Measurements from ENCODE around the gene CR2. TPM values are rescaled to one million over a fixed set of nuclear protein-coding genes. Genes with fewer than 3 reads are reported as not detected.
A peak's percentile ranks its signal among the peaks of the same experiment; 100 is the strongest.
"Not testable (repeated sequence)": the region's sequence is repeated elsewhere in the genome, so short reads cannot be mapped to it uniquely, and the experiment has no call there.

The CR2 gene
- polyA plus RNA-seq, 3 donors, result 1.3 to 3.6 (median 1.7) TPM

DNA sequence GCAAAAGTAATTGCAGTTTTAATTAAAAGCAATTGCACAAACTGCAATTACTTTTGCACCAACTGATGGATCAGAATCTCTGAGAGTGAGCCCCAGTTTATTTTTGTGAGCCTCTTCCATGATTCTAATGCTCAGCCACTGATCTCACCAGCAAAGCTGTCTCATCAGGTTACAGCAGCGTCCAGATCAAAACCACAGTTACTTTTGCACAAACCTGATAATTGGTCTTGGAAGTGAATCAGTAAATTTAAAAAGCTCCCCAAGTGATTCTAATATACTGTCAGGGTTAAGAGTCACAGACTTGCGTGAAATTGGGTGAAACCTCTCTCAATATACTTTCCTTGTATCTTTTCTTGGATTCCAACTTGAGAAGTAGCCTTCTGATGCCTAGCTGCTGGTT, 13.5 kb upstream of the CR2 start:
- no peak for DNase-seq

DNA sequence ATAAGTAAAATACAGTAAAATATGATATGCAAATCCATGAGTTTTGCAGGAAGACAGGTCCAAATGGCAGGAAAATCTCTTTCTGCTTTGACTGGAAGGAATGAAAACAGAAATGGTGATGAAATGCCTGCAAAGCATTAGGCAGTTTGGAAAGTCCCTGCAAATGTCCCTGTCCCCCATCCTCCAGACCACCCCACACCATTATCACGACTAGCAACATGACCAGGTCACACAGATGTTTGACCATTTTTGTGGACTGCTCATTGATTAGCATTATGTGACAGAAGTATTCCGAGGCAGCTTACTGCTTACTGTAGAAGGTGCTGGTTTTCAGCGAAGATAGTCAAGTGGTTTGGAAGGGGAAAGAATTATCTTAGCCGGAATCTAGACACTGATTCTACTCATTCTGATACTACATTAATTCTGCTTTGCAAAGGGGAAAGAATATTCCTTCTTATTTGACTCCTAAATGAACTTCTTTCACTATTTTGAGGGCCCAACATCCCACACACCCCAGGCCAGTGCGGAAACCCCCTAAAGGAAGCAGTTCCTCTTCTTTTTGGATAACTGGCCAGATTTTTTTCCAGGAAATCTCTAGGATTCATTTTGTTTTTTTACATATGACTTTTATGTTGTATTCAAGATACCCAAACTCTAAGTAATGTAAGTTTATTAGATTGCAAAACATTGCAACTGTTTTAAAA, 9.5 kb upstream of the CR2 start:
- no peak for DNase-seq

DNA sequence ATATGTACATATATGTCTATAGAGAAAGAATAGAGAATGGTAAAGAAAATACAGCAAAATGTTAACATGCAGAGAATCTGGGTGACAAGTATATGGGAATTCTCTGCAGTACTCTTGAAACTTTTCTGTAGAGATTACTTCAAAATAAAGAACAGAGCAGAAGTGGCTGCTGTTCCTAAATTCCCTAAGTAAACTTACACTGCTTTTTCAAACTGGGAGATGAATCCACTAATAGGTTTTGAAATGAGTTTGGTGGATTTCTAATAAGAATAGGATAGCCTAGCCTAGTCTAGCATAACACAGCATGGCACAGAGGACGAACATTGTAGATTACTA, 450 bp upstream of the CR2 start:
- DNase-seq, result no peak

DNA sequence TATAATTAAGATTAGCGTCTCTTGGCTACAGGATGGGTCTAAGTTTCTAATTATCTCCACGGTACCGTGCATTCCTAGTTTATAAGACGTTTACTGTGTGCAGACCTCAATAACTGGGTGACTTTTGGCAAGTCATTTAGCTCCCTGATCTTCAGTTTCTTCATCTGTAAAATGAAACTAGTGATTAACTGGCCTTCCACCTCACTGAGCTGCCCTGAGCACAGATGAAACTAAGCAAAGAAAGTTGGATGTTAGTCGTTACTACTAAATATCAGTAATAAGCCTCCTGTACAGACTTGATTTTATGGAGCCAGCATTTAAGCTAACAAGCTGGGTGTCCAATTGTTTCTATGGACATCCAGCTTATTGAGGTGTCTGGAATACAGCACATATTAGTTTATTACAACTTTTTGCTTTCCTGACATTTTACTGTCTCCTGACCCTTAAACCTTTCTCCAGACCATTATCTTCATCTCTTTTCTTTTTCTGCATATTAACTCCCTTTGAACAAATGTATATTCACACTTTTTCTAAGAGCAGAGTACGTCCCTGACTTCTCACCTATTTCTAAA, 1.1 kb downstream of the CR2 start:
- DNase-seq, result no peak

DNA sequence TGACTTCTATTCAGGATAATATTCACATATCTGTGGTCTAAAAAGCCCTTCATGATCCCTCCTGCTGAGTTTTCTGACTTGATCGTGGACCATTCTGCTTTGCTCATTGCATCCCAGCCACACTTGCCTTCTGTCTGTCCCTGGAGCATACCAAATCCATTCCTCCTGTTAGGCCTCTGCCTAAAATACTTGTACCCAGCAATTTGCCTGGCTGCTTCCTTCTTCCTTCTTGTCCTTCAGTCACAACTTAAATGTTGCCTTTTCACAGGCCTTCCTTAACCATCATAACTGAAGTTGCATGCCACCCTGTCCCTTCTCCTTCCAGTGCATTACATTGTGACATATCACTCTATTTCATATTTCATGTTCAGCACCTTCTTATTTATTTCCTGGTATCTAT, 4.3 kb downstream of the CR2 start:
- DNase-seq, result no peak

DNA sequence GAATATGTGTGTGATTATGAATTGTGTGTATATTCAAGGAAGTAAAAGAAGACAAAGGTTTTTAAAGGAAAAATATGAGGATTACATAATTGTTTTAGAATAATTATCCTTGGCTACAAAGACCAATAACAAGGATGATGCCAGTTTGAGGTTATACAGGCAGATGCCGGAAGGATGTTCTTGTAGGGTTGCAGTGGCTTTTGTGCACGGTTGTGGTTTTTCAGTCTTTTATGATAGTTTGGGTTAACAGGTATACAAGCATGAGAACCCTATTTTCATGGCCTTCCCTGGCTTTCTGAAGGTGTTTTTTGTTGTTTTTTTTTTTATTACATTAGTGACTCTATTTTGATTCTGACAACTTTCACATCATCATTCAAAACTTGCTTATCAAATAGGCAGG, 4.9 kb downstream of the CR2 start:
- DNase-seq, result no peak

DNA sequence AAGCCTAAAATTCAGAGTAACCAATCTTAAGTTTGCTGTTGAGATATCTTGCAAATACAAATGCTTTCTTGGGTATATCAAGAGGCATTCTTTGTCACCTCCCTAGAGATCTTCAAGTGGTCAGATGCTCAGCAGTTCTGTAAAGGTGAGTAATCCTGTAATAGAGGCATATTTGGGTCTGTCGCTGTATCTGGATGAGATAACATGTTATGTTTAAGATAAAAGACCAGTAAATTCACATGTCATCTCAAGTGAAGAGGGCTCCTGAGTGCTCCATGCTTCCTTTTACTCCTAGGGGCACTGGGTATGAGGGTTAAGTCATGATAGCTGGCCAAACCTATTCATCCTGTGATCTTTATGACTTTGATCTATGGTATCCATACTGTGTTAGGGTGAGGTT, 7.5 kb downstream of the CR2 start:
- no peak for DNase-seq

DNA sequence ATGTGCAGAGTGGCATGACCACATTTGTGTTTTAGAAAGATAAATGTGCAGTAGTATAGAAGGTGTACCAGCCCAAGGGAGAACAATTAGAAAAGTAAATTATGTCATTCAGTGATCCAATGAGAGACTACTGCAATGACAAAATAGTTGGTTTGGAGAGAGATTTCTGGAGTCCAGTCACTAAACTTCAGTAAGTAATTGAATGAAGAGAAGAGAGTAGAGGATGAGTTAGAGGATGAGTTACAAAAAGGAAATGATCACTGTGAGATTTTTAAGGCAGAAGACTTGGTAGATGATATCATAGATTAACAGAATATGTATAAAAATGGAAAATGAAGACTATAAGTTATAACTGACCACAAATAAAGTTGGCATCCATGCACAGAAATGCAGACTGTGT, 8.4 kb downstream of the CR2 start:
- no peak for DNase-seq

GRCh38 chr1:207463021-207463420, 8.9 kb downstream of the CR2 start:
- no peak for DNase-seq

- DNase-seq, result no peak
Measured at GRCh38 chr1:207463571-207463970, 9.4 kb downstream of the CR2 start.

DNA sequence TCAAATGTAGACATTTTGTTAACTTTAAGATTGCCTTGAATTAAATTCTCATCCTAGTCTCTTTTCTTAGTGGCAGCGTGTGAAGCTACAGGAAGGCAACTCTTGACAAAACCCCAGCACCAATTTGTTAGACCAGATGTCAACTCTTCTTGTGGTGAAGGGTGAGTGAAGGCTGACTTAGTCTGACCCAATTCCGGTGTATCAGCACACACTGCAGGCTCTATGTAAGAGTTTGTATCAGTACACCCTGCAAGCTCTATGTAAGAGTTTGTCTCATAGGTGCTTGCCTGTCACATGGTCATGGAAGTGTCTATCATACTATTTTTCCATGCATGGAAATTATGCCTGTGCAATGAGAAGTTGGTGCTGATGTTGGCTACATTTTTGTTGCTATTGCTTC, 16.8 kb downstream of the CR2 start:
- DNase-seq, result no peak

DNA sequence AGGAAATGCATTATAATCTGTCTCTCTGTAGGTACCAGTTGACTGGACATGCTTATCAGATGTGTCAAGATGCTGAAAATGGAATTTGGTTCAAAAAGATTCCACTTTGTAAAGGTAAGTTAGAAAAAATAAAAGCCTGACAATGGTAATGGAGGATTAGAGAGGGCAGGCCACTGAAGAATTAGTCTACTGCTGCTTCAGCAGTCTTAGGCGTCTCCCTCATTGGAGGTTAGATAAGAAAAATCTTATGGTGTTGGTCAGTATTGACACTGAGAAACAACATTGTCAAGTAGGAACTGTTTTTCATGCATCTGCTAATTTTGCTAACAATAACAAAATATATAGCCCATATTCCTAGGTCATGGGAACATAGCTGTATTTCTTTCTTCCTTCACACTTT, 20.1 kb downstream of the CR2 start:
- no peak for DNase-seq

DNA sequence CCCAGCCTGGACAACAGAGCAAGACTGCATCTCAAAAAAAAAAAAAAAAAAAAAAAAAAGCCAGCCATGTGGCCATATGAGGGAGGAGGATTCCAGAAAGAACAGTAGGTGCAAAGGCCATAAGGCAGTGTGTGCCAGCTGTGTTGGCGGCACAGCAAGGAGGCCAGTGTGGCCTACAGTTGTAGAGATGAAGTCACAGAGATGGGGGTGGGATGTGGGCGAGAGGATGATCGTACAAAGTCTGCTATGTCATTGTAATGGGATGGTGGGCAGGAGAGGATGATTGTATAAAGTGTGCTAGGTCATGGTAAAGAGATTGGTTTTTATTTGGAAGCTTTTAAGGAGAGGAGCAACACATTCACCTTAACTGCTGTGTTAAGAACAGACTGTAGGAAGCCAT, 32.1 kb downstream of the CR2 start:
- DNase-seq, result no peak

GRCh38 chr1:207487636-207488035, 33.5 kb downstream of the CR2 start:
- no peak for DNase-seq

GRCh38 chr1:207493212-207493611, 39.1 kb downstream of the CR2 start:
- no peak for DNase-seq

DNA sequence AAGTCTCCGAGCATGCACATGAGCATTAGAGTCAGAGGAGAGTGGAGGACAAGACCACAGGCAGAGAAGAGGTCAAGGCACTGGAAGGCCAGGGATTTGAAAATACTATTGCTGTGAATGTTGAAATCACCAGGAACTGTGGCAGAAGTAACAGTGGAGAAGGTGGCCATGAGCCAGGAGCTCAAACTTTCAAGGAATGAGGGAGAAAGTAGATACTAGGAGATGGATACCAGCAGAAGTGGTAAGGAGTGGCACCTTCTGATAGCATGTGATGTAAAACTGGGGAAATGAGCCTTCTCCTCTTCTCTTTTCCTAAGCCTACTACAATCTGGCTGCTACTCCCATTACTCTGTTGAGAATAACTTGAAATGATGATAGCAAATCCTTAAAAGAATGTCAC, 40.0 kb downstream of the CR2 start:
- no peak for DNase-seq

GRCh38 chr1:207495281-207495680, 41.2 kb downstream of the CR2 start:
- not testable (repeated sequence) for DNase-seq

DNA sequence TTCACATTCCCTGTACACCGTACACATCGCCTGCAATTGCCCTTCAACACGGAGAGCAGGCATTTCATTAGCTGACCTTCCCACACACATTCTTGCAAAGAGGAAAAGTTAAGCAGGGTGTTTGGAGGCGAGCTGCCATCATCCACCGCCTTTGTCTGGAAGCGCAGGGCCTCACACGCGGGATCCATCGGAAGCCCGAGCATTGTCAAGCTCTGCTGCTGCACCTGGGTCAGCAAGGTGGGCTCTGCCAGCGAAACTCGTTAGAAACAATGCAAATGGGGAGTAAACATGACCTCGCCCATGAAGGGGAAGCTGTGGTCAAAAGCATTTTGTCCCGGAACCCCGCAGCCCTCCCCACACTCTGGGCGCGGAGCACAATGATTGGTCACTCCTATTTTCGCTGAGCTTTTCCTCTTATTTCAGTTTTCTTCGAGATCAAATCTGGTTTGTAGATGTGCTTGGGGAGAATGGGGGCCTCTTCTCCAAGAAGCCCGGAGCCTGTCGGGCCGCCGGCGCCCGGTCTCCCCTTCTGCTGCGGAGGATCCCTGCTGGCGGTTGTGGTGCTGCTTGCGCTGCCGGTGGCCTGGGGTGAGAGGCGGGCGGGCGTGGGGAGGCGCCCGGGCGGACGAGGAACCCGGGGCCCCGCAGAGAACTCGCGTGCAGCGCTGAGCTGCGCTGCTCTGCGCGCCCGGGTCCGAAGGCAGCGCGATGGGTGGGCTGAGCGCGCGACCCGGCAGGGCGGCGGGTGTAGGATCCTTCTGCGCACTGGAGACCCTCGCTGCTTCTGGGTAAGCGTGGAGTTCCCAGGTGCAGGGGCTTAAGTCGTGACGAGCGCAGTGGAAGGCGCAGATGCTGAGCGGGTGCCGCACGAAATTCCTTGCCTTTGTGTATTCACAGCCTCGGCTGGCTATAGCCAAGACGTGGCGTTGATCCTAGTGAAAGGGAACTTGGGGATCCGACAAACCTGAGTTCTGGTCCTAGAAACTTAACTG, 42.0 kb downstream of the CR2 start, which contains the start of gene CR1:
Gene CR1, plus strand, starts transcription at position 357 of the 992 bp plus-strand sequence. Its CDS starts 111 bp downstream, at position 468.
- DNase-seq, result peak; percentile 24

- DNase-seq, result no peak
Measured at GRCh38 chr1:207497941-207498340, 43.8 kb downstream of the CR2 start.

- peak; percentile 83 for DNase-seq
Measured at GRCh38 chr1:207499573-207499972, 45.4 kb downstream of the CR2 start.

GRCh38 chr1:207500306-207500705, 46.2 kb downstream of the CR2 start:
- no peak for DNase-seq

DNA sequence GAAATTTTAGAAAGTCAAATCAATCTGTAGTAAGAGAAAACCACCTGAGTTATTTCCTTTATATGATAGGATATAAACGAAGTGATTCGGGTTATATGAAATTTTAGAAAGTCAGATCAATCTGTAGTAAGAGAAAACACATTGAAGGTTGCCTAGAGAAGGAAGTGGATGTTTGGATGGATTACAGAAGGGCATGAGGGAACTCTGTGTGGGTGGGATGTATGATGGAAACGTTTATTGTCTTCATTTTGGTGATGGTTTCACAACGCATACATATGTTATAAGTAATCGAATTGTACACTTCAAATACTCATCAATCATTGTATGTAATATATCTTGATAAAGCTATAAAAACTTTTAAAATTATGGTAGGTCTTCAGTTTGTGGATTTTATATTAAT, 46.9 kb downstream of the CR2 start:
- DNase-seq, result no peak

DNA sequence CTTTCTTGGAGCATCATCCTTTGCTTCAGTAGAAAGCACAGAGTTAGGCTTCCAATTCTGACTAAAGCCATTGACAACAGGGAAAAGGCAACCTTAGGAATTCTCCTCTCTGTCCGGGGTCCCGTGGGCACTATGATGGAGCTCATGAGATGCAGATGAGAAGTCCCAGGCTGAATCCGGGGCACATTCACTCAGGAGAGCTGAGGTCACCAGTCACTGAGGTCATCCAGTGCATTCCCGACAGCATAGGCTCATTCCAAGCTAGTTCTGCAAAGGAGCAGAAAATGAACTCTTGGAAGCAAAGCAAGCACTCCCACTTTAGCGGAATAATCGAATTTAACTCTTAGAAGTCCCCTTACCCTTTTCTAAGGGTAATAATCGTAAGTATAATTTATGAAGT, 48.6 kb downstream of the CR2 start:
- no peak for DNase-seq

Data from renal pelvis (tissue), 4 donors.